Measurements from ENCODE around the gene TMEM156.

- TF ChIP-seq CTCF (conservative IDR thresholded peaks at IDR 0.05 in 1 of 2, IDR thresholded peaks at IDR 0.05 in 1 of 2; ENCODE audit: extremely low read depth in 1 of 2, insufficient read depth in 1 of 2, low read depth in 1 of 2, low read length in 2 of 2): no peak
- TF ChIP-seq EZH2 (IDR thresholded peaks at IDR 0.05; ENCODE audit: borderline replicate concordance, low read length): no peak
Observed at GRCh38 chr4:39043058-39043860, 11.1 kb upstream of the TMEM156 start.

Data from mammary epithelial cell (primary cell).